HG03060 (cell line): Measurements from ENCODE around the gene TSC2.
"Not testable (repeated sequence)": the region's sequence is repeated elsewhere in the genome, so short reads cannot be mapped to it uniquely, and the experiment has no call there.

ENCODE experiments used
- ATAC-seq: cut with Tn5 transposase; IDR thresholded peaks from one replicate; pipeline ENCODE4 v1.9.1; 2021; ENCODE audit warnings: low read depth, moderate number of reproducible peaks; ENCODE audit not compliant: unreplicated experiment

The TSC2 gene

GRCh38 chr16:2096853-2097595, 49.2 kb downstream of the TSC2 start:
- ATAC-seq, result no peak

- ATAC-seq, result not testable (repeated sequence)
Measured at GRCh38 chr16:2097689-2098088, 49.9 kb downstream of the TSC2 start.

DNA sequence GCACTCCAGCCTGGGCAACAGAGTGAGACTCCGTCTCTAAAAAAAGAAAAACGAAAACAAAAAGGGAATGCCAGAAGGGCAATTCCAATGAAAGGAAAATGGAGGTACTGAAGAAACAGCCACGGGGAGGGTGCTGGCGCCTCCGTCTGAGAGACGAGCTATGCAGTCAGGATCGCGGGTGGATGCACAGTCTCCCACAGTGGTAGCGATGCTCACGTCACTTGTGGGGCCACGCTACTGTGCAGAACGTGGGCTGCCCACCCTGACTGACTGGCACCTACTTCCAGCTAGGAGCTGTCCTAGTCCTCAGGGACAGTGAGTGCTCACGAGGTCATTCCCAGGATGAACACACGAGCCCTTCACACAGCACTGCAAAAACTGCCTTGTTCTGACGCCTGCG, 53.8 kb downstream of the TSC2 start:
- not testable (repeated sequence) for ATAC-seq

GRCh38 chr16:2102471-2102870, 54.7 kb downstream of the TSC2 start:
- ATAC-seq, result no peak

DNA sequence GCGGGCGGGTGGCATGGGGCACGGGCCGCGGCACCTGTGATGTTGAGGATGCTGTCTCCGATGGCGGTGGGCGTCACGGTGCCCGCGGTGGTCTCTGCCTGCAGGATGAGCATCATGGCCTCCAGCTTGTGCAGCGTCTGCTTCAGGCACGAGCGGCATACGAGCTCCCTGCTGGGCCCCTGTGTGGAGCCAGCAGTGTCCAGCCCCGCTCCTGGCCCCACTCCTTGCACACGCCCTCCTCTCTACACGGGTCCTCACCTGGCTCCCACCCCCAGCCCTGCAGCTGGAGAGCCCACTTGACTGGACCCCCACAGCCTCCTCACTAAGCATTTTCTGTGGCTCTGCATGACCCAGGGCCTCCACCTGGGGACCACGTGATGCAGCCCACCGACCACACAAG, 56.7 kb downstream of the TSC2 start:
- ATAC-seq, result not testable (repeated sequence)

DNA sequence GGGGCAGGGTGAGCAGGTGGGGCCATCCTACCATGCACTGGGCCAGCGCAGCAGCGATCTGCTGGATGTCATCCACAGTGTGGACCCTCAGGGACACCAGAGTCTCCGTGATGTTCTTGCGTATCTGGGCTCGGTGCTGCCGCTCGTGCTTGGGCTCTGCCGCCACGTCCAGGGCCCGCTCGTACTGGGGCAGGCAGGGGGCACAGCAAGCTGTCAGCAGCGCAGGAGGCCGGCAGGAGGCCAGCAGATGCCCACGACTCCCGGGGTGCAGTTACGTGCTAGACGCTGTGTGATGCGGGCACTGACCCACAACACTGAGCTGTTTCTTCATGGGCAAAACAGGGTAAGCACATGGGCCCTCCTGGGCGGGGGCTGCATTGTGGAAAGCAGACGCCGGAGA, 57.5 kb downstream of the TSC2 start:
- not testable (repeated sequence) for ATAC-seq

- not testable (repeated sequence) for ATAC-seq
Measured at GRCh38 chr16:2105769-2106168, 58.0 kb downstream of the TSC2 start.

DNA sequence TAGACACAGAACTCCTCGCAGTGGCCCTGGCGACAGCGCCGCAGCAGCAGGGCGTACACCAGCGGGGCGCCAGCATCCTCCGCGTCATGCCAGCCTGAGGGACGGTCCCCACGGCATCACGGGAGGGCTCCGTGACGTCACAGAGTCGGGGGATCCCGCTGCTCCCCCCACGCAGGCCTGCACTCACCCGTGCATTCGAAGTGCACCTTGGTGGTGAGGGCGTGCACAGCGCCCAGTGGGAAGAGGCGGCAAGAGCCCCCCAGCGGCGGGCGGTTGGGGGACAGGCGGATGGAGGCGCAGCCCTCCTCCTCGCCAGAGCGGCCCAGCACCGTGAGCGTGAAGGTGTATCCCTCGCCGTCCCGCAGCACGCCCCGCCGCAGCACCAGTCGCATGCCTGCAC, 58.4 kb downstream of the TSC2 start:
- ATAC-seq, result not testable (repeated sequence)

DNA sequence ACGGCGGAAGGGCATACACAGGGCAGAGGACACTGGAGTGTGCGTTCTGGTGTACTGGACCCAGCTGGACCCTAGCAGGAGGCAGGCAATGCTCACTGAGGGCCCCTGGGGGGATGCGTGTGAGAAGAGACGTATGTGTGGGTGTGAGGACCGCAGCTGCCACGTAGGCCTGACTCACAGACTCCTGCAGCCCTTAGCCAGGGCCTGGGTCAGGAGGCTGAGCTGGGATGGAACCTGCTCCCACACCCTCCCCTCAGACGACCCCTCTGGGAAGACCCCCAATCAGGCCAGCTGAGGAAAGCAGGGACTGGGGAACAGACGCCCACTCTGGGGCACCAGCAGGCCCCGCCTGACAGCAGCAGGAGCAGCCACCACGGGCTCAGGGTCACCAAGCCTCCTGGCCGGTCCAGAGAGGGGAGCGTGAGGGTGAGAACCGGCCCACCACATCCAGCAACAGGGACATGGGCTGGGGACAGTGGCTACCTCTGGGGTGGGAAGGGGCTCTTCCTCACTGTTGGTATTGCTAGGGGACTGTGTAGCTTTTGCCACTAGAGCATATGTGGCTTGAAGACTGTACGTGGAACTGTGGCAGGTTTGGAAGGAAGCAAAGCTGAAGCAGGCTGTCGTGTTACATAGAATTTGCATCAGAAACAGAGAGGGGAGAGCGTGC, 59.5 kb downstream of the TSC2 start:
- ATAC-seq, result not testable (repeated sequence)

DNA sequence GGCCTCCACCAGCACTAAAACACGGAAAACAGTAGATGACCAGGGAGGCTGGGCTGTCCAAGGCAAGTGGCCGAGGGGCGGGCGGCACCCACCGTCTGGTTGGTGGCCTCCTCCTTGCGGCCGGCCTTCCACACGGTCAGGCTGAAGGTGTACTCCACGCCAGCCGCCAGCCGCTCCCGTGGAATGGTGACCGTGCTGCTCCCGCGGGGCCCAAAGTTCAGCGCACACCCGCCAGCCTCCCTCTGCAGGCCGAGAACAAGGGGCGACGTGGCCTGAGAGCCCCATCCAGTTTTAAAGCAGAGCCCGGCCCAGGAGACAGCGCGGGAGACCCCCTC, 60.0 kb downstream of the TSC2 start:
- not testable (repeated sequence) for ATAC-seq

GRCh38 chr16:2108446-2109270, 60.9 kb downstream of the TSC2 start:
- ATAC-seq, result not testable (repeated sequence)

- ATAC-seq, result not testable (repeated sequence)
Measured at GRCh38 chr16:2109271-2109580, 61.4 kb downstream of the TSC2 start.

- not testable (repeated sequence) for ATAC-seq
Measured at GRCh38 chr16:2109872-2110271, 62.1 kb downstream of the TSC2 start.

DNA sequence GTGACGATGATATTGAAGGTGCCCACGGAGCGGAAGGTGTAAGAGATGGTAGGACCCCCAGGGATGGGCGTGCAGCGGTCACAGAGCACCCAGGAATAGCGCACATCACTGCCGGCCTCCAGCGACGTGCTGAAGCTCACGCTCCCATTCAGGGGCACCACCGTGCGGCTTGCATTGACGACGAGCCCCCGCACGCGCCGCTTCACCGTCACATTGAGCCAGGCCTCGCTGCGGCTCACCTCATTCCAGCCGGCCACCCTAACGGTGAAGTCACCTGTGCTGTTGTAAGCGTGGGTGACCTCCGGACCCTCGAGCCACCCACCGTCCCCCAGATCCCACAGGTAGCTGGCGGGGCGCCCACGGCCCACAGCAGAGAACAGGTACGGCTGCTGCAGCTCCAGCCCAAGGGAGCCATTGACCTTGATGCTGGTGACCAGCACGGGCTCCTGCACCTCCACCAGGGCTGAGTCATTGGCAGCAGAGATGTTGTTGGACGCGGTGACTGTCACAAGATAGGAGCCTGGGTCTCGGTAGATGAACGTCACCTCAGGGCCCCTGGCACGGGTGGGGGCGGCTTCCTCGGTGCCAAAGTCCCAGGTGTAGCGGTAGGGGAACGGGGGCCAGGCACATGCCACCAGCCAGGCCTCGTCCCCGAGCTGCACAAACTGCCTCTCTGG, 62.7 kb downstream of the TSC2 start:
- not testable (repeated sequence) for ATAC-seq

DNA sequence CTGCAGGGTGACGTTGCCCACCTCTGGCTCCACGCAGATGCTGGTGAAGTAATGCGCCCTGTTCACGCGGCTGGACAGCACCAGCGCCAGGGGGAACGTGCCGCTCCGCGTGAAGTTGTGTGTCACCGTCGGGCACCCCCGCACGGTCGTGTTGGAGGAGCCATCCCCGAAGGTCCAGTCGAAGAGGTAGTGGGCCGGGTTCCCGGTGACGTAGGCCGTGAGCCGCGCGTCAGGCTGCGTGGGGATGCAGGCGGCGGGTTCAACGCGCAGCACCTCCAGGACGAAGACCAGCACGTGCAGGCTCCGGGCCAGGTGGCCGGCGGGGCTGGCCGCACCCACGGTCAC, 63.2 kb downstream of the TSC2 start:
- not testable (repeated sequence) for ATAC-seq

DNA sequence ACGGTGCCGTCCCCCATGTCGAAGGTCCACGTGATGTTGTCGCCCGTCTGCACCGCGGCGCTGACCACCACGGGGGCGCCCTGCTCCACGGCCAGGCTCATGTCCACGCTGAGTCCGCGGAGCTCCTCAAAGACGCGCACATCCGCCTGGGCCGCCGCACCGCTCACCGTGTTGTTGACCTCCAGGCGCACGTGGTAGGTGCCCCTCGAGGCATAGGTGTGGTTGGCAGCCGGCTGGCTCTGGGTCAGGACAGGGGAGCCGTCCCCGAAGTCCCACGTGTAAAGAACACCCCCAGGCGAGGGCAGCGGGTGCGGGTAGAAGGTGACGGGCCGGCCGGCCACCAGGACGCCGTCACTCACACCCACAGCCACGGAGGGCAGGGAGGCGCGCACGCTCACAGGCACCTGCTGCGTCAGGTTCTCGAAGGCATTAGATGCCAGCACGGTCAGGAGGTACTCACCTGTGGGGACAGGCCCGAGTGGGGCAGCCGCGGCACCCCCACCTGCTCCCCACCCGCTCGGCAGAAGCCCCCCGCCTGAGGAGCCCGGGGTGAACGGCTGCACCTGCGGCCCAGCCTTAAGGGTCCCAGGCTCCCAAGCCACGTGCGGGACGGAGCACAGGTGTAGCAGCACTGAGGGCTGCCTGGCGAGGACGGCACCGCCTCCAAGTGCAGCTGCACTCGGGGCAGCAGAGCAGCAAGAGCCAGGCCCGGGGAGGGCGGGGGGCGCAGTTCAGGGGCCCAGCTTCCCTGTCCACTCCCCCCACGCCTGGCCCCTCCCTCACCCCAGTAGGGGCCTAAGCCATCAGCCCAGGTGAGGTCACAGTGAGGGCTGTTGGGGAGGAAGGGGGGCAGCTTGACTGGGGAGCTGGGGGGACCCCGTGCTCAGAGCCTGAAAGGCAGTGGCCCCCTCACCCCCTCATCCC, 63.9 kb downstream of the TSC2 start:
- ATAC-seq, result not testable (repeated sequence)

DNA sequence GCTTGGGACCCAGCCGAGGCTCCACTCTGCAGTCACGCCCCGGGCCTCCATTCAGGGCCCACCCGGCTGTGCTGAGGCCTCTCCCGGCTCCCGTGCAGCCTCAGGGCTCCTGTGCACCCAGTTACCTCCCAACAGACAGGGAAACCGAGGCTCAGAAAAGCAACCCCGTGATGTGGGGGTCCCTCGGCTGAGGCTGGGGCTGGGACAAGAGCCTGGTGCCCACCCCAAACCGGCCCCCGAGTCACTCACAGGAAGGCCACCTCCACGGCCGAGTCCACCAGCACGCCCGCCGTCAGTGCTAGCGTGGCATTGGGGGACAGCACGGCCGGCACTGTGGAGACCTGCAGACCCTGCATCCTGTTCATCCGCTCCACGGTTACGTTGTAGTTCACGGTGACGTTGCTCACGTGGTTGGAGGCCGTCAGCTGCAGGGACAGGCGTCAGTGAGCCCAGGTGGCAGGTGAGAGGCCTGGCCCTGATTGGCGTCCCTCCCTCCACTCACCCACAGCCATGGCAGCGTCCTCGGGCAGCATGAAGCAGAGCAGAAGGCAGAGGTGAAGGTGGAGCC, 64.8 kb downstream of the TSC2 start:
- not testable (repeated sequence) for ATAC-seq

DNA sequence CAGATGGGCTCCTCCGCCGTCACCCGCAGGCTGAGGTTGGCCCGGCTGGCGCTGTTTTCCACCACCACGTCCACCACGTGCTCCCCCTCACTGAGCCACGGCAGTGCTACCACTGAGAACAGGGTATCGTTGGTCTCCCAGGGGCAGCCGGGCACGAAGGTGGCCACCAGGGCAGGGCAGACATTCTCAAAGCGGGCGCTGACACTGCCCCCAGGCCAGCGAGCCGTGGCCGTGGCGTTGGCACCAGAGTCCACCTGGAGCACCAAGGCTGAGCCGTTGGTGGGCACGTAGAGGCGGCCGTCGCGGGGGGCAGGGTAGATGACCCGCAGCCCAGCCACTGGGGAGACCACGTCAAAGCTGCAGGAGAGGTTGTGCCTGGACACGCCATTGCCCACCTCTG, 66.4 kb downstream of the TSC2 start:
- ATAC-seq, result not testable (repeated sequence)

GRCh38 chr16:2114885-2115590, 67.3 kb downstream of the TSC2 start:
- not testable (repeated sequence) for ATAC-seq
